Measurements from ENCODE around the gene MLPH. TPM values are rescaled to one million over a fixed set of nuclear protein-coding genes. Genes with fewer than 3 reads are reported as not detected.

Gene MLPH
- total RNA-seq, 4 donors from 2014 or later = 1.8 to 13.8 (median 10.8) TPM

- H3K4me3 ChIP-seq = no peak overlapping the region
- H3K36me3 ChIP-seq = no peaks in the 10 kb centered on the region
- peaks cover 1% of the 10 kb centered on the region for H3K27me3 ChIP-seq
- TF ChIP-seq POLR2AphosphoS5 (IDR thresholded peaks at IDR 0.05) (no peak), EP300 (IDR thresholded peaks at IDR 0.05) (no peak), POLR2A (IDR thresholded peaks at IDR 0.05) (no peak)
- TF ChIP-seq, protein P1, sequence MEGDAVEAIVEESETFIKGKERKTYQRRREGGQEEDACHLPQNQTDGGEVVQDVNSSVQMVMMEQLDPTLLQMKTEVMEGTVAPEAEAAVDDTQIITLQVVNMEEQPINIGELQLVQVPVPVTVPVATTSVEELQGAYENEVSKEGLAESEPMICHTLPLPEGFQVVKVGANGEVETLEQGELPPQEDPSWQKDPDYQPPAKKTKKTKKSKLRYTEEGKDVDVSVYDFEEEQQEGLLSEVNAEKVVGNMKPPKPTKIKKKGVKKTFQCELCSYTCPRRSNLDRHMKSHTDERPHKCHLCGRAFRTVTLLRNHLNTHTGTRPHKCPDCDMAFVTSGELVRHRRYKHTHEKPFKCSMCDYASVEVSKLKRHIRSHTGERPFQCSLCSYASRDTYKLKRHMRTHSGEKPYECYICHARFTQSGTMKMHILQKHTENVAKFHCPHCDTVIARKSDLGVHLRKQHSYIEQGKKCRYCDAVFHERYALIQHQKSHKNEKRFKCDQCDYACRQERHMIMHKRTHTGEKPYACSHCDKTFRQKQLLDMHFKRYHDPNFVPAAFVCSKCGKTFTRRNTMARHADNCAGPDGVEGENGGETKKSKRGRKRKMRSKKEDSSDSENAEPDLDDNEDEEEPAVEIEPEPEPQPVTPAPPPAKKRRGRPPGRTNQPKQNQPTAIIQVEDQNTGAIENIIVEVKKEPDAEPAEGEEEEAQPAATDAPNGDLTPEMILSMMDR (IDR thresholded peaks at IDR 0.05) = no peak
- H3K4me1 ChIP-seq = peaks cover 0 to 46% (median 5%) of the 10 kb centered on the region in 3 donors
- WGBS, 2 donors (ENCODE audit: low coverage in 1 of 2) = 64 to 80% methylated on average over 4 to 7 of the region's 21 CpGs
- no peaks in the 10 kb centered on the region for H3K9me3 ChIP-seq
- ATAC-seq = no peak
- no peak overlapping the region for H3K27ac ChIP-seq
Observed at GRCh38 chr2:237510502-237511217, 23.6 kb downstream of the MLPH start.

DNA sequence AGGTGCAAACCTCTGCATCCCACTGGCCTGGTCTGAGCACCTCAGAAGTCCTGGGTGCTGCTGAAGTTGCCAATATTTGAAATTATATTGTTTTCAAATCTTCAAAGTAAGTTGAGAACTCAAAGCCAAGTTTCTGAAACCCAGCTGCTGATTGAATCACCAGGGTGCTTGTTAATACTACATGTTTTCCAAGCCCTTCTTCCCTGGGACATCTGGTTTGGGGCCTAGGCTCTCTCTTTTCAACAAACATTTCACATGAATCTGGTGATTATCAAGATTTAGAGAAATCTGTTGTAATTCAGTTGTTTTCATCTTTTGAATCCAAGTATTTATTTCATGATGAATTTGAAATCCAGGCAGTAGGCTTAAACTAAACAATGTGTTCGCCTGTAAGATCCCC, 24.4 kb downstream of the MLPH start:
- Histone ChIP-seq H3K4me3 (no peak overlapping the region), H3K27ac (peak overlapping the region in 2 of 4 donors; percentile 22 to 57), H3K4me1 (peaks cover 0 to 46% (median 5%) of the 10 kb centered on the region in 3 donors), H3K9me3 (no peaks in the 10 kb centered on the region), H3K27me3 (no peaks in the 10 kb centered on the region), H3K36me3 (no peaks in the 10 kb centered on the region)
- ATAC-seq = peak; percentile 28
- TF ChIP-seq, protein P1 (IDR thresholded peaks at IDR 0.05) = no peak
- TF ChIP-seq POLR2A (IDR thresholded peaks at IDR 0.05) (no peak), POLR2AphosphoS5 (IDR thresholded peaks at IDR 0.05) (no peak), EP300 (IDR thresholded peaks at IDR 0.05) (no peak)
- 83 to 100% methylated on average over 1 of the region's 1 CpG for WGBS, 2 donors (ENCODE audit: low coverage in 1 of 2)

DNA sequence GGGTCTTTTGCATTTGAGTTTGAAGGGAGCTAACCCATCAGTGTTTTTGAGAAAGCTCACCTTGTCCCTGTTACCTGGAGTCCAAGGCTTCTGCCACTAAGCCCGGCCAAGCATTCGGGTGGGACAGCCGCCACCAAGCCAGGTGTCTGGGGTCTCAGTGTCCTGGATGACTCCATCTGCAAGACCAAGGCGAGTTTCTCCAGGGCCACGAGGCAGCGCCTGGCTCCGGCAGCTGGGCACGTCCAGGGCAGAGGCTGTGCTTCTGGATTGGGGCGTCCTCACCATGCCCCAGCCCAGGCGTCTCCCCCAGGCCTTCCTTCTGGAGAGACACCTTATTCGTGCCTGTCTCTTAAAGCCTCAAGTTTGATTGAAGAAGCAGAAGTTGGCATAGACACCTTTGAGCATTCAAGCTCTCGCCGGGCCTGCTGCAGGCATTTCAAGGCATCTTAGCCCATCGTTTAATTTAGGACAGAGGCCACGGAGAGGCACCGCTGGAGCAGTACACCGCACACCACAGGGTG, 24.9 kb downstream of the MLPH start:
- ATAC-seq = no peak
- 93 to 100% methylated on average over 2 to 3 of the region's 17 CpGs for WGBS, 2 donors (ENCODE audit: low coverage in 1 of 2)
- peaks cover 0 to 46% (median 5%) of the 10 kb centered on the region in 3 donors for H3K4me1 ChIP-seq
- no peak overlapping the region for H3K4me3 ChIP-seq
- no peaks in the 10 kb centered on the region for H3K27me3 ChIP-seq
- TF ChIP-seq POLR2A (IDR thresholded peaks at IDR 0.05) (no peak), POLR2AphosphoS5 (IDR thresholded peaks at IDR 0.05) (no peak)
- TF ChIP-seq, protein P1 (IDR thresholded peaks at IDR 0.05) = no peak
- no peaks in the 10 kb centered on the region for H3K9me3 ChIP-seq
- H3K27ac ChIP-seq = peak overlapping the region in 3 of 4 donors; percentile 22 to 57 (median 36)
- H3K36me3 ChIP-seq = no peaks in the 10 kb centered on the region

DNA sequence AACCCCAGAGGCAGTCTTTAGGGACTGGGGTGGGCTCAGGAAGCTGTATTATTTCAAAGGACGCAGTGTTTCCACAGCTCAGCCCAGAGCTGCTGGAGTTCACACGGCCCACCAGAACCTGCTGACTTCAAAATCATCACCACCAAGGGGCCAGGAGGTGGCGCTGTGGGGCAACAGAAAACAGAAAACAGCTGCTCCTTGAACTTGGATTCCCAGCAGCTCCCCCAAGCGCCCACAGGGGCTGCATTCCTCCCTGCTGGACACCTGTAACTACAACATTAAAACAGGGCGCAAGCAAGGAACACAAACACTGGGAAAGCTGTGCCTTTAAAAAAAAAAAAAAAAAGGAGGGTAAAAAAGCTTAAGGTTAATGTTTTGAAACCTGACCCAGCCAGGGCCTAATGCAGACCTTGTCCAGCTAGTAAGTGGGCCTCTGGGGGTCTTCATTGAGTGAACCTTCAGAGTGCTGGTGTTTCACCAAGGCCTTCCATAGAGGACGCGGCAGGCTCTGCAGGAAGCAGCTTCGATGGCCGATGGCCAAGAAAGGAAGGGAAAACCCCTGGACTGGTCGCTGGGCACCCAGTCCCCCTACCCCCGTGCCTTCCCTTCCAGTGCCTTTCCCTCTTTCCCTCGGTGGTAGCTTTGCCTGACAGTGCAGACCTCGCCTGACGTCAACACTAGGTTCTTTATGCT, 25.9 kb downstream of the MLPH start:
- Histone ChIP-seq H3K27ac (peak overlapping the region in 3 of 4 donors; percentile 22 to 57 (median 36)), H3K4me1 (peaks cover 0 to 46% (median 5%) of the 10 kb centered on the region in 3 donors), H3K4me3 (no peak overlapping the region), H3K36me3 (no peaks in the 10 kb centered on the region), H3K27me3 (no peaks in the 10 kb centered on the region), H3K9me3 (no peaks in the 10 kb centered on the region)
- ATAC-seq = peak; percentile 76
- no peak for TF ChIP-seq EP300 (IDR thresholded peaks at IDR 0.05)
- TF ChIP-seq, protein P1 (IDR thresholded peaks at IDR 0.05) = peak in 3 of 4 experiments; percentile 92 to 96 (median 93)
- WGBS, 2 donors (ENCODE audit: low coverage in 1 of 2) = 0 to 27% methylated on average over 3 to 13 of the region's 14 CpGs
